ENCODE results near the gene IRF3. TPM values are rescaled to one million over a fixed set of nuclear protein-coding genes. Genes with fewer than 3 reads are reported as not detected.

The IRF3 gene
- total and polyA plus RNA-seq, 10 donors, result 87.9 to 294 (median 128) TPM

DNA sequence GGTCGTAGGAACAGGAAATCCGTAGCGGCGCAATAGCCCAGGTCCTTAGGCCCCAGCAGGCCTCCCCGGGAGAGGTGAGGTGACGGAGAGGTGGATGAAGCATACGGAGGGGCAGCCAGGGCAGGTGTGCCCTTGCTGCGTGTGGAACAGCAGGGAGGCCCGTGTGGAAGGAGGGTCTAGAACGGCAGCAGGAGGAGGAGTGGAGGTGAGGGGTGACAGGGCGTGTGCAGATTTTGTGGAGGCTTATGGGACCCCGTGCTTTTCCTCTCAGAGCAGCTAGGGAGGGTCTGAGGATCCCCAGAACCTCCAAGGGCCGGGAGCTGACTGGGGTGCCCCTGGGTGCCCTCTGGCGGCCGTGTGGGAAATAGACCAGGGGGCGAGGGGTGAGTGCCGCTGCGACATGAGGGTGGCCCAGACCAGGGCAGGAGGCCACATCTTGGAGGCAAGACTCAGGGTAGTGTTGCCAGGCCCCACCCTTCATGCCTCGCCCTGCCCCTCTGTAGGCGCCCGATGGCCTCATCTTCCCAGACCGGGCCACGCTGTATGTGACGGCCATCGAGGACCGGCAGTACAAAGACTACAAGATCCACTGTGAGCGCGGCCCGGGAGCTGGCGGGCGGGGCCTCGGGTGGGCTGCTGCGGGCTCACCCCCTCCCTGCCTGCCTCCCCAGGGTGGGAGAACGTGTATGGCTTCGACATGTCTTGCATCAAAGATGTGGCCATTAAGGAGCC lies 18.8 kb upstream of the IRF3 start:
- intact Hi-C loops (cut with DNase I; ENCODE audit: low total_unique reads), result no loop called here
- peaks cover 20 to 81% (median 46%) of the 10 kb centered on the region in 6 donors for H3K4me1 ChIP-seq
- peaks cover 4 to 96% (median 61%) of the 10 kb centered on the region in 6 donors for H3K36me3 ChIP-seq
- no peak overlapping the region for H3K4me3 ChIP-seq
- no peak for DNase-seq
- H3K27me3 ChIP-seq (replicated peaks in 1 of 7), result peaks cover 0 to 4% (median 0%) of the 10 kb centered on the region in 7 donors
- WGBS, 5 donors, result 75 to 85% (median 85%) methylated on average over 30 to 35 of the region's 35 CpGs
- peak overlapping the region in 5 of 8 donors; percentile 73 to 83 (median 81) for H3K27ac ChIP-seq
- H3K9me3 ChIP-seq, result no peaks in the 10 kb centered on the region
- TF ChIP-seq, protein P1, sequence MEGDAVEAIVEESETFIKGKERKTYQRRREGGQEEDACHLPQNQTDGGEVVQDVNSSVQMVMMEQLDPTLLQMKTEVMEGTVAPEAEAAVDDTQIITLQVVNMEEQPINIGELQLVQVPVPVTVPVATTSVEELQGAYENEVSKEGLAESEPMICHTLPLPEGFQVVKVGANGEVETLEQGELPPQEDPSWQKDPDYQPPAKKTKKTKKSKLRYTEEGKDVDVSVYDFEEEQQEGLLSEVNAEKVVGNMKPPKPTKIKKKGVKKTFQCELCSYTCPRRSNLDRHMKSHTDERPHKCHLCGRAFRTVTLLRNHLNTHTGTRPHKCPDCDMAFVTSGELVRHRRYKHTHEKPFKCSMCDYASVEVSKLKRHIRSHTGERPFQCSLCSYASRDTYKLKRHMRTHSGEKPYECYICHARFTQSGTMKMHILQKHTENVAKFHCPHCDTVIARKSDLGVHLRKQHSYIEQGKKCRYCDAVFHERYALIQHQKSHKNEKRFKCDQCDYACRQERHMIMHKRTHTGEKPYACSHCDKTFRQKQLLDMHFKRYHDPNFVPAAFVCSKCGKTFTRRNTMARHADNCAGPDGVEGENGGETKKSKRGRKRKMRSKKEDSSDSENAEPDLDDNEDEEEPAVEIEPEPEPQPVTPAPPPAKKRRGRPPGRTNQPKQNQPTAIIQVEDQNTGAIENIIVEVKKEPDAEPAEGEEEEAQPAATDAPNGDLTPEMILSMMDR (IDR thresholded peaks at IDR 0.05 in 8 of 11, conservative IDR thresholded peaks at IDR 0.05 in 3 of 11), result peak in 10 of 11 experiments; percentile 3 to 59 (median 35)
- peak in 2 of 3 donors; percentile 34 to 58 for TF ChIP-seq POLR2AphosphoS5 (IDR thresholded peaks at IDR 0.05)
- no peak for TF ChIP-seq POLR2A (IDR thresholded peaks at IDR 0.05)

DNA sequence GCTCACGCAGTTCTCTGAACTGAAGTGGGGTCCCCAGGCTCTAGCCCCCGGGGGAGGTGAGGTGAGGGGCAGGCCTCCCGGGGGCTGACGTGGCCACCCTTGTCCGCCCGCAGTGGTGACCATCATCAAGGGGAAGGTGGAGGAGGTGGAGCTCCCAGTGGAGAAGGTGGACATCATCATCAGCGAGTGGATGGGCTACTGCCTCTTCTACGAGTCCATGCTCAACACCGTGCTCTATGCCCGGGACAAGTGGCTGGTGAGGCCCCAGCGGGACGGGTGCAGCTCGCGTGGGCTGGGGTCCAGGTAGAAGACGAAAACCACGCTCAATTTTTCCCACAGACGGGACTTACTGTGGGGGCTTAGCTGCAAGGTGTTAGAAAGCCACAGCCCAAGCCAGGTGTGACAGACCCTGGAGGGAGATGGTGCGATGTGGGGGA lies 18.2 kb upstream of the IRF3 start:
- H3K4me3 ChIP-seq, result no peak overlapping the region
- H3K27me3 ChIP-seq (replicated peaks in 1 of 7), result no peaks in the 10 kb centered on the region
- no peak for TF ChIP-seq POLR2A (IDR thresholded peaks at IDR 0.05)
- TF ChIP-seq, protein P1 (IDR thresholded peaks at IDR 0.05 in 8 of 11, conservative IDR thresholded peaks at IDR 0.05 in 3 of 11), result no peak
- peak in 2 of 3 donors; percentile 10 to 22 for TF ChIP-seq POLR2AphosphoS5 (IDR thresholded peaks at IDR 0.05)
- WGBS, 5 donors, result 88 to 94% (median 93%) methylated on average over 18 of the region's 18 CpGs
- no peak overlapping the region for H3K27ac ChIP-seq
- no peak for DNase-seq
- peaks cover 4 to 93% (median 61%) of the 10 kb centered on the region in 6 donors for H3K36me3 ChIP-seq
- H3K4me1 ChIP-seq, result peaks cover 23 to 81% (median 48%) of the 10 kb centered on the region in 6 donors
- no peaks in the 10 kb centered on the region for H3K9me3 ChIP-seq
- intact Hi-C loops (cut with DNase I; ENCODE audit: low total_unique reads), result no loop called here

DNA sequence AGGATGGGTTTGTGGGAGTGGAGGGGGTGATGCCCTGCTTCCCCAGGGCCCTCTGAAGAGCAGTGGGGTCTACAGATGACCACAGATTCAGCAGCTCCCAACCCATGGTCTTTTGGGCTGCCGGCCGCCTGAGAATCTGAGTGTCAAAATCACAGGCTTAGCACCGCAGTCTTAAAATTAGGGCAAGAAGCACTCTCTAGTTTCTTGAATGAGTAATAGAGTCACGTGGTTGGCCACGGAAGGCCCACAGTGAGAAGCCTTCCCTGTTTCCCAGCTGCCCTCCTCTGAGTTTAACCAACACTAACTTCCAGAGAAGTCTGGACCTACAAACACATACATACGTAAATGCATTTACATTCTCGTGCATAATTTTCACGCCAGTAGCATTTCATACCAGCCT lies 16.6 kb upstream of the IRF3 start:
- H3K9me3 ChIP-seq, result no peaks in the 10 kb centered on the region
- H3K4me3 ChIP-seq, result no peak overlapping the region
- no peak overlapping the region for H3K27ac ChIP-seq
- intact Hi-C loops (cut with DNase I; ENCODE audit: low total_unique reads), result no loop called here
- 85 to 97% (median 92%) methylated on average over 8 of the region's 8 CpGs for WGBS, 5 donors
- DNase-seq, result peak; percentile 41
- H3K36me3 ChIP-seq, result peaks cover 4 to 77% (median 56%) of the 10 kb centered on the region in 6 donors
- no peaks in the 10 kb centered on the region for H3K27me3 ChIP-seq (replicated peaks in 1 of 7)
- TF ChIP-seq POLR2AphosphoS5 (IDR thresholded peaks at IDR 0.05) (no peak), POLR2A (IDR thresholded peaks at IDR 0.05) (no peak)
- TF ChIP-seq, protein P1 (IDR thresholded peaks at IDR 0.05 in 8 of 11, conservative IDR thresholded peaks at IDR 0.05 in 3 of 11), result no peak
- H3K4me1 ChIP-seq, result peaks cover 24 to 81% (median 49%) of the 10 kb centered on the region in 6 donors

DNA sequence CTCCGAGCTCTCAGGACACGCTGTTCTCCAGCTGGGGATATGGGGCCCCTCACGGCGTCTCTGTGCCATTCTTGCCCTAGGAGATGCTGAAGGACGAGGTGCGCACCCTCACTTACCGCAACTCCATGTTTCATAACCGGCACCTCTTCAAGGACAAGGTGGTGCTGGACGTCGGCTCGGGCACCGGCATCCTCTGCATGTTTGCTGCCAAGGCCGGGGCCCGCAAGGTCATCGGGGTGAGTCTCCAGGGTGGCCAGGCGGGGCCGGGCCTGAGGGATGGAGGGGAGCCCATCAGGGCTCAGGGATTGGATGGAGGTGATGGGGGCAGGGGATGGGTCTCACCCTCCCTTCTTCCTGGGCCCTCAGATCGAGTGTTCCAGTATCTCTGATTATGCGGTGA lies 16.2 kb upstream of the IRF3 start:
- H3K36me3 ChIP-seq, result peaks cover 4 to 73% (median 52%) of the 10 kb centered on the region in 6 donors
- H3K9me3 ChIP-seq, result no peaks in the 10 kb centered on the region
- TF ChIP-seq POLR2AphosphoS5 (IDR thresholded peaks at IDR 0.05) (peak in 2 of 3 donors; percentile 29 to 58), POLR2A (IDR thresholded peaks at IDR 0.05) (no peak)
- TF ChIP-seq, protein P1 (IDR thresholded peaks at IDR 0.05 in 8 of 11, conservative IDR thresholded peaks at IDR 0.05 in 3 of 11), result no peak
- peak; percentile 77 for DNase-seq
- no peak overlapping the region for H3K27ac ChIP-seq
- H3K4me3 ChIP-seq, result no peak overlapping the region
- no peaks in the 10 kb centered on the region for H3K27me3 ChIP-seq (replicated peaks in 1 of 7)
- peaks cover 20 to 76% (median 46%) of the 10 kb centered on the region in 6 donors for H3K4me1 ChIP-seq
- WGBS, 5 donors, result 81 to 93% (median 84%) methylated on average over 15 to 19 of the region's 19 CpGs
- intact Hi-C loops (cut with DNase I; ENCODE audit: low total_unique reads), result no loop called here
